CD14-positive monocyte (primary cell): ENCODE results near the gene RPGRIP1L. TPM values are rescaled to one million over a fixed set of nuclear protein-coding genes. Genes with fewer than 3 reads are reported as not detected.

Experiments
- DNase-seq, 3 donors: peaks; one replicate each; pipeline ENCODE4 v3.0.0-alpha.2; 2011 to 2022
- H2AFZ ChIP-seq: 2 replicates; pipeline ENCODE4 v1.6.0; 2012; ENCODE audit warnings: mild to moderate bottlenecking, low read depth, low read length, inconsistent platforms; ENCODE audit not compliant: insufficient read depth, poor library complexity, severe bottlenecking
- H3K27ac ChIP-seq, 2 donors: 1 replicate in 1 of 2; 2 replicates in 1 of 2; pipeline ENCODE4 v1.5.1; 2012 to 2013; ENCODE audit warnings: low read length in 2 of 2, control low read depth in 1 of 2, inconsistent platforms in 1 of 2, low read depth in 1 of 2, mild to moderate bottlenecking in 1 of 2
- H3K27me3 ChIP-seq, 2 donors: one replicate each; pipeline versions ENCODE4 v1.6.0 to v1.6.1; 2011 to 2013; ENCODE audit warnings: low read length in 2 of 2; ENCODE audit not compliant: control insufficient read depth in 2 of 2, insufficient read depth in 2 of 2
- H3K36me3 ChIP-seq, 2 donors: replicated peaks in 1 of 2; 1 replicate in 1 of 2; 2 replicates in 1 of 2; pipeline versions ENCODE4 v1.5.1 to v1.6.1; 2012 to 2013; ENCODE audit warnings: low read length in 2 of 2, control low read depth in 1 of 2, inconsistent platforms in 1 of 2, mild to moderate bottlenecking in 1 of 2; ENCODE audit not compliant: insufficient read depth in 2 of 2, control insufficient read depth in 1 of 2
- H3K4me1 ChIP-seq, 2 donors: 1 replicate in 1 of 2; 2 replicates in 1 of 2; pipeline versions ENCODE4 v1.5.1 to v1.6.1; 2012 to 2013; ENCODE audit warnings: low read length in 2 of 2, control low read depth in 1 of 2, inconsistent platforms in 1 of 2, mild to moderate bottlenecking in 1 of 2, moderate library complexity in 1 of 2; ENCODE audit not compliant: insufficient read depth in 2 of 2, control insufficient read depth in 1 of 2
- H3K4me2 ChIP-seq: replicated peaks from 2 replicates; pipeline ENCODE3; 2012; ENCODE audit warnings: low read length, moderate library complexity, mild to moderate bottlenecking; ENCODE audit not compliant: poor library complexity, severe bottlenecking; ENCODE audit errors: extremely low read depth
- H3K4me3 ChIP-seq, 3 experiments: fragments of 200-600 bp in 1 of 3; sonication (generic) in 1 of 3; replicated peaks in 1 of 3; 1 replicate in 2 of 3; 2 replicates in 1 of 3; pipeline ENCODE4 v1.5.1; 2011 to 2013; ENCODE audit warnings: low read length in 3 of 3, mild to moderate bottlenecking in 3 of 3, control low read depth in 2 of 3, low read depth in 2 of 3, inconsistent platforms in 1 of 3, moderate library complexity in 1 of 3
- H3K79me2 ChIP-seq: 2 replicates; pipeline ENCODE4 v1.6.0; 2012; ENCODE audit warnings: mild to moderate bottlenecking, control low read depth, inconsistent platforms, low read length, moderate library complexity; ENCODE audit not compliant: insufficient read depth
- H3K9ac ChIP-seq: 2 replicates; pipeline ENCODE4 v1.6.0; 2017; ENCODE audit warnings: low read length, mild to moderate bottlenecking; ENCODE audit not compliant: insufficient read depth, poor library complexity, severe bottlenecking
- H3K9me3 ChIP-seq, 2 donors: replicated peaks in 1 of 2; 1 replicate in 1 of 2; 2 replicates in 1 of 2; pipeline versions ENCODE4 v1.5.1 to v1.6.1; 2012 to 2013; ENCODE audit warnings: low read length in 2 of 2, control low read depth in 1 of 2; ENCODE audit not compliant: control insufficient read depth in 1 of 2, insufficient read depth in 1 of 2
- H4K20me1 ChIP-seq: 2 replicates; pipeline ENCODE4 v1.6.0; 2012; ENCODE audit warnings: mild to moderate bottlenecking, low read length, control low read depth, moderate library complexity; ENCODE audit not compliant: insufficient read depth
- H3K27ac Mint-ChIP-seq, 7 donors: one replicate each; pipeline ENCODE4 v1.8.0; 2020; ENCODE audit warnings: mild to moderate bottlenecking in 7 of 7, mixed read lengths in 7 of 7, moderate library complexity in 6 of 7, inconsistent platforms in 2 of 7
- H3K27me3 Mint-ChIP-seq, 3 donors: one replicate each; pipeline ENCODE4 v1.8.0; 2021 to 2022; ENCODE audit warnings: low read depth in 3 of 3, mild to moderate bottlenecking in 3 of 3, mixed read lengths in 3 of 3, moderate library complexity in 3 of 3, inconsistent platforms in 1 of 3
- H3K36me3 Mint-ChIP-seq, 2 donors: one replicate each; pipeline ENCODE4 v1.8.0; 2020; ENCODE audit warnings: mixed read lengths in 2 of 2, inconsistent platforms in 1 of 2, mild to moderate bottlenecking in 1 of 2
- H3K4me1 Mint-ChIP-seq: one replicate; pipeline ENCODE4 v1.8.0; 2020; ENCODE audit warnings: mild to moderate bottlenecking, mixed read lengths
- H3K4me3 Mint-ChIP-seq, 2 donors: one replicate each; pipeline ENCODE4 v1.8.0; 2020; ENCODE audit warnings: mild to moderate bottlenecking in 2 of 2, mixed read lengths in 2 of 2, moderate library complexity in 1 of 2
- H3K9me3 Mint-ChIP-seq, 7 donors: one replicate each; pipeline ENCODE4 v1.8.0; 2020 to 2022; ENCODE audit warnings: mixed read lengths in 7 of 7, mild to moderate bottlenecking in 6 of 7, moderate library complexity in 6 of 7, inconsistent platforms in 2 of 7
- WGBS: methylation state at CpG from one replicate; pipeline ENCODE4 v1.1.5; 2013; ENCODE audit warnings: missing lambda C conversion rate; ENCODE audit not compliant: insufficient coverage; 5-methylcytosine and 5-hydroxymethylcytosine counted together
- intact Hi-C, 2 donors: fragments of 100-400 bp; cut with micrococcal nuclease; formaldehyde crosslinking; loops; one replicate each; pipeline versions ENCODE4 v1.15.0 to v1.15.1; 2023
- polyA plus RNA-seq, 3 donors: library from polyadenylated mRNA; depleted of rRNA in 1 of 3; unstranded in 2 of 3; stranded (reverse) in 1 of 3; fragments of 300-500 nt in 2 of 3; fragments of >200 nt in 1 of 3; fragmentation: Illumina TruSeq in 2 of 3; gene quantifications; 1 replicate in 2 of 3; 2 replicates in 1 of 3; pipeline ENCODE4 v1.2.3, GENCODE V29; 2012 to 2021
- TF ChIP-seq, protein P1 (sequence below): fragments of 200-600 bp; IDR thresholded peaks from one replicate; pipeline ENCODE4 v1.8.0; 2022; ENCODE audit warnings: antibody characterized with exemption, mild to moderate bottlenecking

RPGRIP1L gene
- polyA plus RNA-seq, 3 donors: 0.11 to 0.18 TPM; not detected in 1

GRCh38 chr16:53563426-53563825, 140.2 kb downstream of the RPGRIP1L start:
- no peak for DNase-seq
- H2AFZ ChIP-seq: no peak overlapping the region
- TF ChIP-seq, protein P1, sequence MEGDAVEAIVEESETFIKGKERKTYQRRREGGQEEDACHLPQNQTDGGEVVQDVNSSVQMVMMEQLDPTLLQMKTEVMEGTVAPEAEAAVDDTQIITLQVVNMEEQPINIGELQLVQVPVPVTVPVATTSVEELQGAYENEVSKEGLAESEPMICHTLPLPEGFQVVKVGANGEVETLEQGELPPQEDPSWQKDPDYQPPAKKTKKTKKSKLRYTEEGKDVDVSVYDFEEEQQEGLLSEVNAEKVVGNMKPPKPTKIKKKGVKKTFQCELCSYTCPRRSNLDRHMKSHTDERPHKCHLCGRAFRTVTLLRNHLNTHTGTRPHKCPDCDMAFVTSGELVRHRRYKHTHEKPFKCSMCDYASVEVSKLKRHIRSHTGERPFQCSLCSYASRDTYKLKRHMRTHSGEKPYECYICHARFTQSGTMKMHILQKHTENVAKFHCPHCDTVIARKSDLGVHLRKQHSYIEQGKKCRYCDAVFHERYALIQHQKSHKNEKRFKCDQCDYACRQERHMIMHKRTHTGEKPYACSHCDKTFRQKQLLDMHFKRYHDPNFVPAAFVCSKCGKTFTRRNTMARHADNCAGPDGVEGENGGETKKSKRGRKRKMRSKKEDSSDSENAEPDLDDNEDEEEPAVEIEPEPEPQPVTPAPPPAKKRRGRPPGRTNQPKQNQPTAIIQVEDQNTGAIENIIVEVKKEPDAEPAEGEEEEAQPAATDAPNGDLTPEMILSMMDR: no peak
- no peak overlapping the region for H3K4me3 ChIP-seq
- no peaks in the 10 kb centered on the region for H3K27me3 ChIP-seq
- H3K27ac ChIP-seq: no peak overlapping the region
- peaks cover 2 to 7% (median 4%) of the 10 kb centered on the region in 3 donors for H3K27me3 Mint-ChIP-seq
- WGBS: 88% methylated on average over 1 of the region's 4 CpGs
- H3K36me3 Mint-ChIP-seq: no peaks in the 10 kb centered on the region
- H3K9me3 Mint-ChIP-seq: peaks cover 0 to 6% (median 2%) of the 10 kb centered on the region in 7 donors
- H4K20me1 ChIP-seq: no peaks in the 10 kb centered on the region
- no peak overlapping the region for H3K9ac ChIP-seq
- H3K79me2 ChIP-seq: no peaks in the 10 kb centered on the region
- no peak overlapping the region for H3K4me3 Mint-ChIP-seq
- no peaks in the 10 kb centered on the region for H3K9me3 ChIP-seq
- no peaks in the 10 kb centered on the region for H3K4me1 Mint-ChIP-seq
- no peaks in the 10 kb centered on the region for H3K4me1 ChIP-seq
- H3K36me3 ChIP-seq: no peaks in the 10 kb centered on the region
- intact Hi-C loops: no loop called here
- H3K4me2 ChIP-seq: no peak overlapping the region
- no peak overlapping the region for H3K27ac Mint-ChIP-seq

- no peaks in the 10 kb centered on the region for H3K4me1 ChIP-seq
- intact Hi-C loops: no loop called here
- 95% methylated on average over 2 of the region's 5 CpGs for WGBS
- Mint-ChIP-seq H3K9me3 (peaks cover 0 to 3% (median 1%) of the 10 kb centered on the region in 7 donors), H3K4me3 (no peak overlapping the region), H3K36me3 (no peaks in the 10 kb centered on the region), H3K27ac (no peak overlapping the region), H3K4me1 (no peaks in the 10 kb centered on the region), H3K27me3 (peaks cover 2 to 15% (median 4%) of the 10 kb centered on the region in 3 donors)
- H3K4me3 ChIP-seq: no peak overlapping the region
- H3K4me2 ChIP-seq: no peak overlapping the region
- no peak for DNase-seq
- no peaks in the 10 kb centered on the region for H3K36me3 ChIP-seq
- H3K27me3 ChIP-seq: no peaks in the 10 kb centered on the region
- H4K20me1 ChIP-seq: no peaks in the 10 kb centered on the region
- H3K79me2 ChIP-seq: no peaks in the 10 kb centered on the region
- H3K9ac ChIP-seq: no peak overlapping the region
- H3K27ac ChIP-seq: no peak overlapping the region
- H2AFZ ChIP-seq: no peak overlapping the region
- TF ChIP-seq, protein P1: no peak
- no peaks in the 10 kb centered on the region for H3K9me3 ChIP-seq
Measured at GRCh38 chr16:53561101-53561888, 142.4 kb downstream of the RPGRIP1L start.
